ENCODE data around the gene FBXO5.
"Not testable (repeated sequence)": the region's sequence is repeated elsewhere in the genome, so short reads cannot be mapped to it uniquely, and the experiment has no call there.

FBXO5 gene, protein sequence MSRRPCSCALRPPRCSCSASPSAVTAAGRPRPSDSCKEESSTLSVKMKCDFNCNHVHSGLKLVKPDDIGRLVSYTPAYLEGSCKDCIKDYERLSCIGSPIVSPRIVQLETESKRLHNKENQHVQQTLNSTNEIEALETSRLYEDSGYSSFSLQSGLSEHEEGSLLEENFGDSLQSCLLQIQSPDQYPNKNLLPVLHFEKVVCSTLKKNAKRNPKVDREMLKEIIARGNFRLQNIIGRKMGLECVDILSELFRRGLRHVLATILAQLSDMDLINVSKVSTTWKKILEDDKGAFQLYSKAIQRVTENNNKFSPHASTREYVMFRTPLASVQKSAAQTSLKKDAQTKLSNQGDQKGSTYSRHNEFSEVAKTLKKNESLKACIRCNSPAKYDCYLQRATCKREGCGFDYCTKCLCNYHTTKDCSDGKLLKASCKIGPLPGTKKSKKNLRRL

DNA sequence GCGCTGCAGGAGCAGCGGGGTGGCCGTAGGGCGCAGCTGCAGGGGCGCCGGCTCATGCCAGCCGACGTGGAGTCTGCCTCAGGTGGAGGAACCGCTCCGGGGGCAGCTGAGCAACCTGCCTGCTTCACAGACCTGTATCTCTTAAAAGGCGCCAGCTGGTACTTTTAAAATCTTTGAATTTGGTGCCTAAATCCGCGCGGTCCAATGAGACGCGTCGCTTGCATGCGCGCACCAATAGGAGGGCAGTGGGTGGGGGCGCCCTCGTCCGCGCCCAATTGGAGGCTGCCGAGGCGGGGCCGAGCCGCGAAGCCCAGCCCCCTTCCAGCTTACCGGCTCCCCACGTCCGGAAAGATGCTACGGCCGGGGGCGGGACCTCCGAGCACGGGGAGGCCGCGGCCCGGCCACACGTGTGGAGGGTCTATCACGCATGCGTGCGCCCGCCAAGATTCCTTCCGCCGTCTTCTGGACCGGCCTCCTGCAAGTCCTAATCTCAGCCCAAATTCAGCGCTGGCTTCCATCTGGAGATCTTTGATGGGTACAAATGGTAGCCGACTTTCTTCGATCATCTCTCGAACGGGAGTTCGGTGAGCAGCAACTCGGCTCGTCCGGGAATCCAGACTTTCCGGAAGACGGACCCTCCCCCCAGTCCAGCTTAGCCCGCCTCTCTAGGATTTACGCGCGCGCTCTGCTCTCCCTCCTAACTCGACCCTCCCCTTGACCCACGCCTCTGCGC lies at the start of gene FBXO5:
Gene FBXO5 (minus strand): TSS at position 138 of the 733 bp plus-strand sequence. CDS start 82 bp downstream, at position 56.
- DNase-seq, result peak; percentile 71

DNA sequence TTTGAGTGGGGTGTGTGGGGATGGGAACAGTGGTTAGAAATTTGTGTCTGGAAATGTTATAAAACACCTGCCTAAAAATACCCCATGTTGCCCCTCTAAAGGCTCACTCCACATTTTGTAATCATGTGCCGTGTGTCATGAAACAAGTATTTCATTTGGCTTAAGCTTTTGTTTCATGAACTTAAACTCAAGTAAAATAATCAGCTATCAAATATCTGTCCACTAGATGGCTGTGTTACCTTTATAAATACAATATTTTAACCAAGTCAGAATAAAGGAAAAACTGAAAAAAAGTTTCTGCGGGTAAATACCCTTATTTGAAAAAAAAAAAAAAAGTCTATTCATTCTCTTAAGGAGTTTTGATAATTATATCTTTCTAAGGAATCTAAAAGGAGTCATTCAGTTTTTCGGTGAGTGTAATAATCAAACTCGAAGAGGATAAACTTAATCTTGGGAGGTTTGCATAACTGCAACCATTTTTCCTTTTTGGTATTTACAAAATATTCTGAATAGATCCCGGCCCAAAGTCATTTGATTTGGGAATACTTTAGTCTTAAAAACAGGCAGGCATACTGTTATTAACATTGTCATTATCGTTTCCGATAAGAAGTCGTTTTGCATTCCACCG lies 49.5 kb upstream of the FBXO5 start:
- no peak for DNase-seq

DNA sequence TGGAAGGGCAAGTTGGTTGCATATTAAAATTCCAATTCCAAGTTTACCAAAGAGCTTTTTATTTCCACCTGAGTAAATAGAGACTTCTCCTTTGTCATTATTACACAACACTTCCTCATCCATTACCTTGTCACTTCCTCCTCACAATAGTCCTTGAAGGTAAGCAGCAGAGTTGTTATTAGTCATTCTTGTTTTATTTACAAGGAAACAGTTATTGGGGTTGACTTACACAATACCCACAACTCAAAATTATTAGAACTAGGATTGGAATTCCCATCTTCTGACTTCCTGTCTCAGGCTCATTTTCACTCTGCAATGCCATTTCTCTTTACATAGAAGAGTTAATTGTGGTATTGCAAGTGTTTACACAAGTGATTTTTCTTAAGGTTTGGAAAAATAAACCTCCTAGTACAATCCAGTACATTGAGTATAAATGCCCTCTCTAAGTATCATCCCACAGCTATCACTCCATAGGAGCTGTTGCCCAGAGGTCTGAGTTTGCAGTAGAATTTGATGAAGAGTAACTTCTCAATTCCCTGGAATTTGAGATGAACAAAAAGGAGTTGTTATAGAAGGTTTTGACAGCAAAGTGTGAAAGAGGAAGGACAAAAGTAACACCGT lies 48.6 kb upstream of the FBXO5 start:
- DNase-seq, result no peak

DNA sequence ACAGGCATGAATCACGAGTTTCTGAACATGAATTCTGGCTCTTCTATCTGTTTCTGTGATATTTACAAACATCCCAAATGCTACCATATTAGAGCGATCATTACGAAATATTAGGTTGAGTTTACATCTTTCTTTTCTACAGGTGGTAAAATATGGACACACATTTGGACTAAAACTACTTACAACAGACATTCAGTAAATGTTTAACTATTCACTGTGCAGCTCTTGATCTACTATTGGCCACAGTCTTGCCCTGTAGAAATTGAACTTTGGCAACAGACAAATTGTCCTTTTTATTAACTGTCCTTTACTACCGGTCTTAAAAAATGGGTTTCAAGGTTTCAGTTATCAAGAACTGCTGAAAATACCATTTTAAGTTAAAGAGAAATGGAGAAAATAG lies 46.1 kb upstream of the FBXO5 start:
- no peak for DNase-seq

DNA sequence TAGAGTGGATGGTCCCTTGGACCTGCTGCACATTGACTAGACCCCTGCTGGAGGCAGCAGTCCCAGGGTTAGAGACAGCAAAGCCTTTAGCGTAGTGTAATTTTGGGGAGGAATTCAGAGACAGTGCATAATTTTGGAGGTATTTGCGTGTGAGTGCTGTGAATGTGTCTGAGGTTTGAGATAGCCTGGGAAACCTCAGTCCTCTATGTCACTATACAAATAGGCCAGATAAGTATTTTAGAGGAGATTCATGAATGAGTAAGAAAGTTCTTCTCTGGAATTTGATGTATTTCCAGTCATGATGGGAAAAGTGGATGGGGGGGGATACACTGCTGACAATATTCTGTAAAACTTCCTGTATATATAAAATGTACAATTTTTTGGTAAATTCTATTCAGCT lies 45.4 kb upstream of the FBXO5 start:
- DNase-seq, result no peak

DNA sequence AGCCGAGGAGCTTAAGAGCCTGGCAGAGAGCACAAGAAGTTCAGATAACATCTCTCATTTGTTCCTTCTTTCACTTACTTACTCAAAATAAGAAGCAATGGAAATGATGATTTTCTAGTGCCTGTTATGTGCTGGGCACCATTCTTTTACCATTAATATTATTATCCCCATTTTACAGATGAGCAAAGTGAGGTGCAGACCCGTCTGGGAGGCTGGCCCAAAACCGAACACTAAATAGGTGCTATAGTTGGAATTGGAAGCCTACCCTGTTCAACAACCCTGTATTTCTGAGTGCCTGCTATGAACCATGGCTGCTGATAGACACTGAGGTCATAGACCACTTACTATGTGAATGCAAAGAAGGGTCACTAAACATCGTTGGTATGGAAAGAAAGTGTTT lies 44.6 kb upstream of the FBXO5 start:
- no peak for DNase-seq

DNA sequence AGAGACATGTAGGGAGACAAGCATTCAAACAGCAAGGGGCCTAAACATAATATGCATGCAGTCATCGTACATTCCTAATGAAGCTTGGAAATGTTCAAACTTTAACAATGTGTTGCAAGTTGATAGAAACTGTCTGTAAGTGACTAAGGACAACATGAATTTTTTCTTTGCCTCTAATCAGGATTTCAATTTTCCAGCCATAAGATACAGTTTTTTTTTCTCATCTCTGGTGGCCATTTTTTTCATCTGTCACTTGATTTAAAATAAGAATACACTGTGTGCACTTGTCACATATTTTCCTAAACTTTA lies 41.8 kb upstream of the FBXO5 start:
- no peak for DNase-seq

DNA sequence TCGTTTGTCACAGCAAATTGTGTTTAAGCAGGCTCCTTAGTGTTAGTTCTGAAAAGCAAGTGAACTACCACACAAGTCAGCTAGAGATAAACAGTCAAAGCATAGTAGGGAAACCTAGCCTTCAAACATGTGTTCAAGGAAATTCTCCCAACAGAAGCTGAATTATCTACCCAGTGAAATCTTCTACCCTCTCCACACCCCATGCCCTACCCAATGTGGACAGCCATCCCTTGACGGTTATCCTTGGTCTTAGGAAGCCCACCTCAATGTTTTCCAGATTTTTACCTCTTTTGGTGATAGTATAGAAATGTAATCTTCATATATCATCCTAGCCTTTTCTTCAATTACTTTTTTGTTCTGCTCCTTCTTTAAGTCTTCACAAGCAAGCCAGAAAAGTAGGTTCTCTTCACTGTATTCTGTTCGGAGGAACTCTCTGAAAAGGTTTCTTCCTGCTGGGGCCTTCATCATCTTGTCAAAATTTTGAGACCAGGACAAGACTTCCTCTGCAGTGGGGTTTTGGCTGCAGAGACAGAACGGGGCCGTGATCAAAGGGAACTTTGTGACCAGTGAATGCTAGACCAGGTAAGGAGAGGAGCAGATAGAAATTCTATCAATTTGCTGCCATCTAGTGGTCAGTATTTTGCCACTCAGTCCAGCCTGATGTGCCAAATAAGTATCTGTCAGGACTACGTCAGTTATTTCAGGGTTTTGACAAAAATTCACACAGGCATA lies 41.3 kb upstream of the FBXO5 start:
- no peak for DNase-seq

DNA sequence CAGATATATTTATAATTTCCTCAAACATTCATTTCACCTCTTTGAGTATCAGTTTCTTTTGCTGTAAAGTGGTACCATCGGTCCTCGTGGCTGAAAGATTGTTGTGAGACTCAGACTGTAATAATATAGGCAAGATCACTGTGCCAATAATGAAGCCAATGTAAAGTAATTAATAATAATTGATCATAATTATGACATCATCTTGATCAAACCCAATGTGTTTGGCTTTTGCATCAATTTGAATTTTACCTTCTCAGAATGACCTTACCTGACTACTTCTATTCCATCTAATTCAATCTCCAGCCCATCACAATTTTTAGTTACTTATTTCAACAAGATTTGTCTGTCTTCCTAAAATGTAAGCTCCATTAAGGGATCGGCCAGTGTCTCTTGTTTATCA lies 35.5 kb upstream of the FBXO5 start:
- DNase-seq, result no peak

DNA sequence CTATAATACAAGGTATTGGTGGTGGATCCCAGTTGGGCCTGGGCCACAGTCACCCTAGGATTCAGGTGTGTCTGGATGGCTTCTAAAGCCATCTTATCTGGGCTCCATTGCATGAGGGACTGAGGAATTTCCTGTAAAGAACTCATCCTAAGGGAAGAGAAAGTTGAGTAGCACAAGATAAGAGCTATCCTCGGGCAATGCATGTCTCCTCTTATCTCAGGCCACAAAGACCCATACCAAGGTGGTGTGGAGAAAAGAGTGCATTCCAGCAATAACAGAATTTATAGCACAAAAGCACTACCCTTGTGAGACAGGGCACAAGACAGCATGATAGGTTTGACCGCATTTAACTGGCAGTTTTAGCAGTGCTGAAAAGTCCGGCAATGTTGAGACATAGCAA lies 34.0 kb upstream of the FBXO5 start:
- no peak for DNase-seq

DNA sequence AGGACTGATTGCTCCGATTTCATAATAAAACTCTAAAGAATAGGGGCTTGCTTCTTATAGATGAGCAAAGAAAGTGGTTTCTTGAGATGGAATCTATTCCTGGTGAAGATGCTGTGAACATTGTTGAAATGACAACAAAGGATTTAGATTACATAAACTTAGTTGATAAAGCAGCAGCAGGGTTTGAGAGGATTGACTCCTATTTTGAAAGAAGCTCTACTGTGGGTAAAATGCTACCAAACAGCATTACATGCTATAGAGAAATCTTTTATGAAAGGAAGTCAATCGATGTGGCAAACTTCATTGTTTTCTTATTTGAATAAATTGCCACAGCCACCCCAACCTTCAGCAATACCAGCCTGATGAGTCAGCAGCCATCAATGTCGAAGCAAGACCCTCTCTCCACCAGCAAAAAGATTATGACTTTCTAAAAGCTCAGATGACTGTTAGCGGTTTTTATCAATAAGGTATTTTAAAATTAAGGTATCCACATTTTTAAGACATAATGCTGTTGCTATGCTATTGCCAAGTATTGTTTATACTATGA lies 32.3 kb upstream of the FBXO5 start:
- DNase-seq, result no peak

DNA sequence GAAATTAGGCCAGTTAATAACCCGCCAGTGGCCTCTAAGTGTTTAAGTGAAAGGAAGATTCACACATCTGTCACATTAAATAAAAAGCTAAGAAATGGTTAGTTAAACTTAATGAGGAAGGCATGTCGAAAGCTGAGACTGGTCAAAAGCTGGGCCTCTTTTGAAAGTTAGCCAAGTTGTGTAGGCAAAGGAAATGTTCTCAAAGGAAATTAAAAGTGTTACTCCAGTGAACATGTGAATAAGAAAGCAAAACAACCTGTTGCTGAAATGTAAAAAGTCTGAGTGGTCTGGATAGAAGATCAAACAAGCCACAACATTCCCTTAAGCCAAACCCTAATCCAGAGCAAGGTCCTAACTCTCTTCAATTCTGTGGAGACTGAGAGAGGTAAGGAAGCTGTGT lies 30.6 kb upstream of the FBXO5 start:
- no peak for DNase-seq

DNA sequence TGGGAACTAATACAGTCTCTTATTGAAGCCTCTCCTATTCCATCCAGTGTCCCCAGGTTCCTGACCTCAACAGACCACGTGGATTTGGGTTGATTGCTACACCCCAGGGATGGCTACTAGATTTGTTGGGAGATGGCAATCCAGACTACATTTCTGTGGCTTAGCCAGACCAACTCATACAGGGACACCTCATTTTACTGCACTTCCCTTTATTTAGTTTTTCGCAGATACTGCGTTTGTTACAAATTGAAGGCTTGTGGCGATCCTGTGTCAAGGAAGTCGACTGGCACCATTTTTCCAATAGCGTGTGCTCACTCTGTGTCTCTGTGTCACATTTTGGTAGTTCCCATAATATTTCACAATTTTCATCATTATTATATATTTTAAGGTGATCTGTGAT lies 30.0 kb upstream of the FBXO5 start:
- no peak for DNase-seq

DNA sequence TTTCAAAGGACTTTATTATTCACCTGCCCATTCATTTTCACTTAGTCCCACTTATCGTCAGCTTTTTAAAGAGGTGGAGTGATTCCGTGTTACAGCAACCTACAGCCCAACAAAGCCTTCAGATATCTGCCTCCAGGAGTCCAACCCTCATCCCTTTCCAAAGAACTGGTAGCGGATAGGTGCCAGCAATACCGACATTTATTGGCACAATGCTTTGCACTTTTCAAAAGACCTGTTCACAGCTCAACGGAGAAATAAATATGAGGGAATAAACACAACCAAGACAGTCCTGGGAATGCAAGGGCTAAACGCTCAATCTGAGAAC lies 20.5 kb upstream of the FBXO5 start:
- no peak for DNase-seq

DNA sequence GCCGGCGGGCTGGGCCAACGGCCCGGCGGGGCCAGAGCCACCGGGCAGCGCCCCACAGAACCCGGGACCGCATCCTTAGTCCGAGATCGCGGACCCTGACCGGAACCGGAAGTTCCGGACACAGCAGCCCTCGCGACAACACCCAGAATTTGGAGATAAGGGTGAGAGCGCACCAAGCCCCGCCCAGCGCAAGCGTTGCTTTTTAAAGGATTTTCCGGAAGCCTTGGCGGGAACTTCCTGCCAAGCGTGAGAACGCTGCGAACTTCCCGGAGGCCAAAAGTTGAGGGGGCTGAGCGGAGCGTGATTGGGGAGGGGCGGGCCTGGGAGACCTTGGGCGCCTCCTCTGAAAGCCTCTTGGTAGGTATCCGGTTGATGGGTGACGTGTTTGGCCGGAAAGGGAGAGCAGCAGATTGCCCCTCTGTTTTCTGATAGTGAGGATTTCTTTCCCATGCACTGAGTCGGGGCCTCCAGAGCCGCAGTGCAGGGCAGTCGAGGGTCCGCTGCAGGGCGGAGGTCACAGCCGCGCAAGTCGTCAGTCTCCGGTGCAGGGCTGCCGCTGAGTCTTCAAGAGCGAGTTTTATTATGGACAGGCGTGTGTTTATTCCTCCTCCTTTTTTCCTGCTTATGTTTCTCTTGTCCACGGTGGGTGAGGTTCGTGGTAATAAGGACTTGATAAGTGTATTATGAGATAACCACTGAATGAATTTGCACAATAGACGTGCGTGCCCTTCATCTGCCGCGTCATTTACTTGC lies 19.9 kb upstream of the FBXO5 start, which contains the start of gene MTRF1L:
Gene MTRF1L (minus strand): TSS at position 97 of the 753 bp plus-strand sequence. CDS start 24 bp downstream, at position 73.
- DNase-seq, result peak; percentile 70

DNA sequence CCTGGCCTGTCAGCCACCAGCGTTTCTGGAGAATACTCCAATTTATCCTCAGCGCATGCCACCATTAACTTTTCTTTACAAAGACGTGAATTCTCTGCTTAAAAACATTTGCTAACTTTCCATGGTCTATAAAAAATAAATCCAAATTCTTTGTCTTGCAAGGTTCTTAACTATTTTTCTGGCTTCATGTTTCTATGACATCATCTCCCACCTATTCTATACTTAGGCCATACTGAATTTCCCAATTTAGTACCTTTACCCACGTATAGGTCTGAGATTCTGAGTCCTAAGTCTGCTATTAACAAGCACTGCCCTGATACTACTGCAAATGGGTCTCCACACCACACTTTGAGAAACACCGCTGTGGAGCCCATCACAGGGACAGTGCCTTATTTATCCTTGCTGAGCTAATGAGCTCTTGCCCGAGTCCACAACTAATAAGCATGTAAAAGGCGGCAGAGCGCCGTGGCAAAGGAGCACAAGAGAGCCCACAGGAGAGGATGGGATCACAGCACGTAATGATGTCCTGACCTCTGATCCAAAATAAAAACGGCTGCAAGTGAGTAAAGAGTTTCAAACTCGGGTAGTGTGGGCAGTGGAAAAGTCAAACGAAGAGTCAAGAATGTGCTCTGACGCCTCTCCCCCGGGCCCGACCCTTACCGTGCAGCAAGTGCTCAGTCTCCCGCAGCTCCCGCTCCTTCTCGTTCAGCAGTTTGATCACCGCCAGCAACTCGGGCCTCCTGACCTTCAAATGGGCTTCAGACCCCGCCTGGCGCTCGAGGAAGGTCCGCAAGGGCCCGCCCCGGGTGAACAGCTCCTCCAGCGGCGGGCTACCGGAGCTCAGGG lies 19.1 kb upstream of the FBXO5 start:
- no peak for DNase-seq

DNA sequence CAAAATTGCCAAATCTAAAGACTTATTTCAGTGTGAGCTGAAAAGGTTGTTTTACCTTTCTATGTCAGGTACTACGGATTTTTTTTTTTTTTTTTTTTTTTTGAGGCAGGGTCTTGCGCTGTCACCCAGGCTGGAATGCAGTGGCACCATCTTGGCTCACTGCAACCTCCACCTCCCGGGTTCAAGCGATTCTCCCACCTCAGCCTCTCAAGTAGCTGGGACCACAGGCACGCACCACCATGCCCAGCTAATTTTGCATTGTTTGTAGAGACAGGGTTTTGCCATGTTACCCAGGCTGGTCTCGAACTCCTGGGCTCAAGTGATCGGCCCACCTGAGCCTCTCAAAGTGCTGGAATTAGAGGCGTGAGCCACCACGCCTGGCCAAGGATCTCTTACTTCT lies 17.9 kb upstream of the FBXO5 start:
- DNase-seq, result not testable (repeated sequence)

DNA sequence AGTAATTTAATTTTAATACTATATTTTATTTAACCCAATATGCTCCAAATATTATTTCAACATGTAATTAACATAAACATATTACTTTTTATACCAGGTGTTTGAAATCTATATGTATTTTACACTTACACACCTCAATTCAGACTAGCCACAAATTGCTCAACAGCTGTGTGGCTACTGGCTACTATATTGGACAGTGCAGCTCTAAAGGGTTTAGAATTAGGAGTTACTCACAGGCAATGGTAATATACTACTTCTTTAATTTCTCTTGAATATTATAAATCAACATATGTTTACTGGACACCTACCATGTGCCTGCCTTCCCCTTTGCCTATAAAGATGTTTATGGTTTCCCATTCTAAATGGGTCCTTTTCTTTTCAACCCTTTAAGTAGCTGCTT lies 17.4 kb upstream of the FBXO5 start:
- no peak for DNase-seq

DNA sequence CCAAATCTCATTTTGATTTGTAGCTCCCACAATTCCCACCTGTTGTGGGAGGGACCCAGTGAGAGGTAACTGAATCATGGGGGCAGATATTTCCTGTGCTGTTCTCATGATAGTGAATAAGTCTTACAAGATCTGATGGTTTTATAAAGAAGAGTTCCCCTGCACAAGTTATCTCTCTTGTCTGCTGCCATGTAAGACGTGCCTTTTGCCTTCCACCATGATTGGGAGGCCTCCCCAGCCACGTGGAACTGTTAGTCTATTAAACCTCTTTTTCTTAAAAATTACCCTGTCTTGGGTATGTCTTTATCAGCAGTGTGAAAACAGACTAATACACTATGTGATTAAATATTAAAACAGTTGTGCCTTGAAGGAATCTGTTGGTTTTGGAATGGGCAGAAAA lies 16.7 kb upstream of the FBXO5 start:
- DNase-seq, result not testable (repeated sequence)

DNA sequence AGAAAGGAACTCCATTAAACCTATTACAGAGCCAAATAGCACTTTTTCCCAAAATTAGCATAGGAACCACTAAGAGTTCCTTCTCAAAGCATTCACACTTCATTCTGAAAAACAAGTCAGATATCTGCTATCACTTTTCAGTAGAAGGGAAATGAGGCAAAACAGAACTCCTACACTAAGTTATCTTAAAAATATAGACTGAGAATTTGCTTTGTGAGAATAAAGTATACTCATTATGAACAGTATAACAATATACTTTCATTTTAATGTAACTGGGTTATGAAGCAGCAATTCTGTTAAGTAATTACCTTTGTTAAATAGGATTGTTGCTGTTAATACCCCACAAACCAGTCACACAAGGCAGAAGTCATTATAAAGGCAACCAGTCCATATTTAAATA lies 11.0 kb upstream of the FBXO5 start:
- no peak for DNase-seq

DNA sequence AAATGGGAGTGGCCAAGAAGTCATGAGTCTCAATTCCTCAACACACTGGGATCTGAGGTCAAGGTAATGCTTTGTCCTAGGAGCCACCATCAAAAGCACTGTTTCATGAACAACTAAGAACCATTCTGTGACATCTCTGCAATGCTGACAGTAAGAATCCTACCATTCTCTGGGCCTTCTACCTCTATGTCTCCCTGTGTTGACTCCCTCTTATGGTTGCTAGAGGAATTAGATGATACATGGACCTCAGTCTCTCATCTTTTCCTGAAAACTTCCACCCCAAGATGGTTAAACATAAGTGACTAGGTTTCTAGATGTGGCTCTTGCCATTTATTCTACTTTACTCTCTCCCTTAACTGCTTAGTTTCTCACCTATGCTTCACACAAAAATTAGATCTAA lies 10.6 kb upstream of the FBXO5 start:
- no peak for DNase-seq

All from 8988T (cell line).